Subcutaneous abdominal adipose tissue (tissue), 5 donors: ENCODE data around the gene TRDN.
"Not testable (repeated sequence)": the region's sequence is repeated elsewhere in the genome, so short reads cannot be mapped to it uniquely, and the experiment has no call there.

ENCODE experiments used
- H3K27ac ChIP-seq: one replicate; pipeline ENCODE4 v1.7.0; 2013; ENCODE audit warnings: low read depth, mild to moderate bottlenecking, inconsistent platforms, low read length, moderate library complexity
- H3K27me3 ChIP-seq, 5 donors: one replicate each; pipeline ENCODE4 v1.7.0; 2013; ENCODE audit warnings: low read length in 5 of 5, inconsistent platforms in 1 of 5; ENCODE audit not compliant: control insufficient read depth in 5 of 5, insufficient read depth in 4 of 5
- H3K36me3 ChIP-seq, 5 donors: one replicate each; pipeline ENCODE4 v1.7.0; 2013; ENCODE audit warnings: low read length in 5 of 5; ENCODE audit not compliant: control insufficient read depth in 5 of 5, insufficient read depth in 5 of 5
- H3K4me1 ChIP-seq, 5 donors: one replicate each; pipeline ENCODE4 v1.7.0; 2013; ENCODE audit warnings: low read length in 5 of 5, mild to moderate bottlenecking in 3 of 5, moderate library complexity in 1 of 5; ENCODE audit not compliant: control insufficient read depth in 5 of 5, insufficient read depth in 5 of 5
- H3K4me3 ChIP-seq, 5 donors: one replicate each; pipeline ENCODE4 v1.7.0; 2013; ENCODE audit warnings: low read length in 5 of 5, low read depth in 1 of 5
- H3K9ac ChIP-seq, 5 donors: one replicate each; pipeline ENCODE4 v1.7.0; 2013; ENCODE audit warnings: low read length in 5 of 5, mild to moderate bottlenecking in 4 of 5, moderate library complexity in 3 of 5
- H3K9me3 ChIP-seq, 5 donors: one replicate each; pipeline ENCODE4 v1.7.0; 2013; ENCODE audit warnings: low read length in 5 of 5; ENCODE audit not compliant: control insufficient read depth in 5 of 5
- donor health status: healthy.
- donor health status: healthy.
- donor health status: healthy.
- donor health status: healthy.
- donor health status: healthy.

The TRDN gene

GRCh38 chr6:123295672-123296071 lies 341.1 kb downstream of the TRDN start:
- H3K36me3 ChIP-seq: no peaks in the 10 kb centered on the region
- no peak overlapping the region for H3K9ac ChIP-seq
- no peak overlapping the region for H3K4me3 ChIP-seq
- no peaks in the 10 kb centered on the region for H3K27me3 ChIP-seq
- no peaks in the 10 kb centered on the region for H3K9me3 ChIP-seq
- no peaks in the 10 kb centered on the region for H3K4me1 ChIP-seq
- H3K27ac ChIP-seq: no peak overlapping the region

GRCh38 chr6:123295181-123295580 lies 341.6 kb downstream of the TRDN start:
- no peak overlapping the region for H3K9ac ChIP-seq
- no peak overlapping the region for H3K4me3 ChIP-seq
- no peaks in the 10 kb centered on the region for H3K9me3 ChIP-seq
- no peak overlapping the region for H3K27ac ChIP-seq
- H3K36me3 ChIP-seq: no peaks in the 10 kb centered on the region
- H3K4me1 ChIP-seq: no peaks in the 10 kb centered on the region
- H3K27me3 ChIP-seq: no peaks in the 10 kb centered on the region

GRCh38 chr6:123288649-123289048 lies 348.1 kb downstream of the TRDN start:
- H3K9me3 ChIP-seq: peaks cover 0 to 2% (median 0%) of the 10 kb centered on the region in 5 donors

GRCh38 chr6:123276546-123276980 lies 360.2 kb downstream of the TRDN start:
- H3K4me1 ChIP-seq: no peaks in the 10 kb centered on the region
- no peak overlapping the region for H3K4me3 ChIP-seq
- no peaks in the 10 kb centered on the region for H3K27me3 ChIP-seq
- no peaks in the 10 kb centered on the region for H3K36me3 ChIP-seq
- no peaks in the 10 kb centered on the region for H3K9me3 ChIP-seq
- no peak overlapping the region for H3K9ac ChIP-seq
- H3K27ac ChIP-seq: no peak overlapping the region

More at GRCh38 chr6:123288649-123289048, 348.1 kb downstream of the TRDN start:
- H3K27me3 ChIP-seq: no peaks in the 10 kb centered on the region
- H3K9ac ChIP-seq: no peak overlapping the region
- H3K4me3 ChIP-seq: no peak overlapping the region
- H3K27ac ChIP-seq: no peak overlapping the region
- H3K4me1 ChIP-seq: no peaks in the 10 kb centered on the region
- no peaks in the 10 kb centered on the region for H3K36me3 ChIP-seq

- H3K4me1 ChIP-seq: no peaks in the 10 kb centered on the region
- no peaks in the 10 kb centered on the region for H3K27me3 ChIP-seq
- H3K36me3 ChIP-seq: no peaks in the 10 kb centered on the region
- H3K27ac ChIP-seq: no peak overlapping the region
- H3K9me3 ChIP-seq: no peaks in the 10 kb centered on the region
- H3K4me3 ChIP-seq: no peak overlapping the region
- no peak overlapping the region for H3K9ac ChIP-seq
These were observed 372.8 kb downstream of the TRDN start for GRCh38 chr6:123263981-123264380.

- Histone ChIP-seq H3K9ac (no peak overlapping the region), H3K27ac (no peak overlapping the region), H3K27me3 (no peaks in the 10 kb centered on the region), H3K4me3 (no peak overlapping the region), H3K36me3 (no peaks in the 10 kb centered on the region), H3K9me3 (peaks cover 0 to 4% (median 3%) of the 10 kb centered on the region in 5 donors), H3K4me1 (no peaks in the 10 kb centered on the region)
These were observed 396.1 kb downstream of the TRDN start for GRCh38 chr6:123240626-123241025.

GRCh38 chr6:123233336-123233735 lies 403.4 kb downstream of the TRDN start:
- Histone ChIP-seq H3K27me3 (no peaks in the 10 kb centered on the region), H3K4me1 (no peaks in the 10 kb centered on the region), H3K9me3 (no peaks in the 10 kb centered on the region)

GRCh38 chr6:123227789-123228188 lies 409.0 kb downstream of the TRDN start:
- H3K4me3 ChIP-seq, H3K27ac ChIP-seq, H3K36me3 ChIP-seq, H3K4me1 ChIP-seq, H3K27me3 ChIP-seq, H3K9me3 ChIP-seq, H3K9ac ChIP-seq: not testable (repeated sequence)

More at GRCh38 chr6:123233336-123233735, 403.4 kb downstream of the TRDN start:
- Histone ChIP-seq H3K4me3 (no peak overlapping the region), H3K36me3 (no peaks in the 10 kb centered on the region), H3K27ac (no peak overlapping the region), H3K9ac (no peak overlapping the region)

GRCh38 chr6:123226398-123226797 lies 410.4 kb downstream of the TRDN start:
- Histone ChIP-seq H3K9ac (no peak overlapping the region), H3K36me3 (no peaks in the 10 kb centered on the region), H3K27me3 (no peaks in the 10 kb centered on the region), H3K27ac (no peak overlapping the region), H3K4me3 (no peak overlapping the region), H3K4me1 (no peaks in the 10 kb centered on the region), H3K9me3 (no peaks in the 10 kb centered on the region)

GRCh38 chr6:123224077-123224476 lies 412.7 kb downstream of the TRDN start:
- Histone ChIP-seq H3K4me3 (no peak overlapping the region), H3K9me3 (no peaks in the 10 kb centered on the region), H3K27me3 (no peaks in the 10 kb centered on the region), H3K36me3 (no peaks in the 10 kb centered on the region), H3K9ac (no peak overlapping the region), H3K4me1 (no peaks in the 10 kb centered on the region), H3K27ac (no peak overlapping the region)

- Histone ChIP-seq H3K27me3 (no peaks in the 10 kb centered on the region), H3K36me3 (no peaks in the 10 kb centered on the region), H3K9ac (no peak overlapping the region), H3K9me3 (no peaks in the 10 kb centered on the region), H3K4me3 (no peak overlapping the region), H3K27ac (no peak overlapping the region), H3K4me1 (no peaks in the 10 kb centered on the region)
These were observed 413.3 kb downstream of the TRDN start for GRCh38 chr6:123223461-123223860.
